Heart left ventricle (tissue), 13 donors: ENCODE data around the gene UTS2.

Experiments
- POLR2A ChIP-seq, 2 donors: fragments of 450-650 bp; IDR thresholded peaks; one replicate each; pipeline ENCODE4 v1.6.1; 2017; ENCODE audit warnings: antibody characterized with exemption in 2 of 2, mild to moderate bottlenecking in 2 of 2, moderate library complexity in 2 of 2
- TF ChIP-seq, protein P1 (sequence below), 12 donors: fragments of 200-600 bp; sonication (generic) in 4 of 12; IDR thresholded peaks; one replicate each; pipeline versions ENCODE4 v1.5.0 to v1.8.0; 2018 to 2022; ENCODE audit warnings: antibody characterized with exemption in 12 of 12, mild to moderate bottlenecking in 5 of 12
- donor health status: ischemic (EF 13 %, LVEDD 7.1; RV severe dilation, severe dysfunction).
- donor health status: DM: no; HTN: yes; CAD: no.
- donor health status: DM: no; HTN: no; CAD: no.
- donor health status: ischemic (EF 25% LVEDD 6.9; RV normal size, moderate dysfunction).
- donor health status: ischemic (EF 25% LVEDD 5.7; RV mildly dilated, moderate dysfunction).
- donor health status: ischemic (EF 35%, LVEDD 5.7; RV mildly dilated, moderate dysfunction).
- donor health status: nonischemic (EF 11% LVEDD 7.7; RV severe dilation, severe dysfunction).
- donor health status: DM: yes; HTN: yes; CAD: no.
- donor health status: PGD.
- donor health status: ischemic (EF 29% LVEDD 5.4; RV normal size, mild dysfunction).
- donor health status: nonischemic (EF 23%, LVEDD 6.1; RV moderate dilation, normal function).

DNA sequence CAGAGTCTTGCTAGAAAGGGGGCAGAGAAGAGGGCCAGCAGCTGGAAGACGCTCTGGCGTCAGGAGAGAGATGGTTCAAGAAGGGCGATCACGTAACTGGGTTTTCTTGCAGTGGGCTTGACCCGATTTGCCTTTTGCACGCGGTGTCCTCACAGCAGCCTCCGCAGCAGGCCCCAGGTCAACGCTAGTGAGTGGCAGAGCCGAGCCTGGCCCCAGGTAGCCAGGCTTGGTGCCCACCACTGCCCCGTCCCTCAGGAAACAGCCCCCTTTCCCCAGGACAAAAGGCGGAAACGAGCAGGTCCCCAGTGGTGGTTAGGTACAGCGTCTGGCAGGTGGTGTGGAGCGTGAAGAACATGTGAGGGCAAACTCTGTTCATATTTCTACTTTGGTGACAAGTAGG lies 8.6 kb upstream of the UTS2 start:
- TF ChIP-seq, protein P1, sequence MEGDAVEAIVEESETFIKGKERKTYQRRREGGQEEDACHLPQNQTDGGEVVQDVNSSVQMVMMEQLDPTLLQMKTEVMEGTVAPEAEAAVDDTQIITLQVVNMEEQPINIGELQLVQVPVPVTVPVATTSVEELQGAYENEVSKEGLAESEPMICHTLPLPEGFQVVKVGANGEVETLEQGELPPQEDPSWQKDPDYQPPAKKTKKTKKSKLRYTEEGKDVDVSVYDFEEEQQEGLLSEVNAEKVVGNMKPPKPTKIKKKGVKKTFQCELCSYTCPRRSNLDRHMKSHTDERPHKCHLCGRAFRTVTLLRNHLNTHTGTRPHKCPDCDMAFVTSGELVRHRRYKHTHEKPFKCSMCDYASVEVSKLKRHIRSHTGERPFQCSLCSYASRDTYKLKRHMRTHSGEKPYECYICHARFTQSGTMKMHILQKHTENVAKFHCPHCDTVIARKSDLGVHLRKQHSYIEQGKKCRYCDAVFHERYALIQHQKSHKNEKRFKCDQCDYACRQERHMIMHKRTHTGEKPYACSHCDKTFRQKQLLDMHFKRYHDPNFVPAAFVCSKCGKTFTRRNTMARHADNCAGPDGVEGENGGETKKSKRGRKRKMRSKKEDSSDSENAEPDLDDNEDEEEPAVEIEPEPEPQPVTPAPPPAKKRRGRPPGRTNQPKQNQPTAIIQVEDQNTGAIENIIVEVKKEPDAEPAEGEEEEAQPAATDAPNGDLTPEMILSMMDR (IDR thresholded peaks at IDR 0.05): no peak
- TF ChIP-seq POLR2A (IDR thresholded peaks at IDR 0.05): no peak
